Activated B cell treated with CpG ODN at 0.5 μM for 24 hours (primary cell): Measurements from ENCODE around the gene SRSF5. TPM values are rescaled to one million over a fixed set of nuclear protein-coding genes. Genes with fewer than 3 reads are reported as not detected.

Experiments
- ATAC-seq: fragments of 200-7000 bp; cut with Tn5 transposase; one replicate; pipeline ENCODE4 v1.10.0; 2021; ENCODE audit warnings: low read depth, mild to moderate bottlenecking, moderate library complexity
- CTCF ChIA-PET: fragments of 350-600 bp; sonication (Branson Sonifier 250); formaldehyde crosslinking; loops from one replicate; lab custom pipeline; 2021; ENCODE audit warnings: antibody characterized with exemption; lab: Charles Lee
- POLR2A ChIA-PET: fragments of 350-600 bp; sonication (Branson Sonifier 250); formaldehyde crosslinking; loops from one replicate; lab custom pipeline; 2021; ENCODE audit warnings: antibody characterized with exemption; lab: Charles Lee
- DNase-seq: peaks from one replicate; pipeline ENCODE4 v3.0.0; 2022
- H3K27ac Mint-ChIP-seq: one replicate; pipeline ENCODE4 v1.8.0; 2020; ENCODE audit warnings: mixed read lengths
- H3K27me3 Mint-ChIP-seq: one replicate; pipeline ENCODE4 v1.8.0; 2021; ENCODE audit warnings: mixed read lengths
- H3K36me3 Mint-ChIP-seq: one replicate; pipeline ENCODE4 v1.8.0; 2021; ENCODE audit warnings: low read depth, mixed read lengths
- H3K4me1 Mint-ChIP-seq: one replicate; pipeline ENCODE4 v1.8.0; 2021; ENCODE audit warnings: mixed read lengths
- H3K4me3 Mint-ChIP-seq: one replicate; pipeline ENCODE4 v1.8.0; 2020; ENCODE audit warnings: mild to moderate bottlenecking, mixed read lengths
- H3K9me3 Mint-ChIP-seq: one replicate; pipeline ENCODE4 v1.8.0; 2020; ENCODE audit warnings: mixed read lengths
- intact Hi-C: fragments of 100-400 bp; cut with micrococcal nuclease; formaldehyde crosslinking; loops from one replicate; pipeline ENCODE4 v1.15.1; 2024
- total RNA-seq: library from RNA; stranded (reverse); gene quantifications from 2 replicates; pipeline ENCODE4 v1.2.3, GENCODE V29; 2022
- TF ChIP-seq, protein P1 (sequence below): fragments of 200-600 bp; IDR thresholded peaks from one replicate; pipeline ENCODE4 v1.8.0; 2022; ENCODE audit warnings: antibody characterized with exemption, mild to moderate bottlenecking

The SRSF5 gene
- total RNA-seq, 1 donor from 2014 or later = 422 TPM

DNA sequence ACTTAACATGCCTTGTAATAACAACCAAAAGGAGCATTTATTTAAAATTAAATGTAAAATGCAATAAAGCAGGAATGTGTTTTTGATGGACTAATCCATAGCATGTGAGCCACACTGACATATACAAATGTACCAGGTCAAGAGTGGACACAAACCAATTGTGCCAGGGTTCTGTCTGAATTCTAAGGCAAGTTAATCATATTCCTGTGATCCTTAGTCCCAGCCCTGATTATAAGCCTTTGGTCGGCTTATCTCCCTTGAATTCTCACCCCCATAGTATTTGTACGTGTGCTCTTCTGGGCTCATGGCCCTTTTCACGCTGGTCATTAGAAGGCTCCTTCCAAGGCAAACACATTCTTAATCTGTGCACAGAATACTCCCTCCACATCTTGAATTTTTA, 10.6 kb upstream of the SRSF5 start:
- POLR2A ChIA-PET = no interaction called here
- DNase-seq (no peak), ATAC-seq (no peak)
- no peaks in the 10 kb centered on the region for H3K36me3 Mint-ChIP-seq
- CTCF ChIA-PET = no interaction called here
- TF ChIP-seq, protein P1, sequence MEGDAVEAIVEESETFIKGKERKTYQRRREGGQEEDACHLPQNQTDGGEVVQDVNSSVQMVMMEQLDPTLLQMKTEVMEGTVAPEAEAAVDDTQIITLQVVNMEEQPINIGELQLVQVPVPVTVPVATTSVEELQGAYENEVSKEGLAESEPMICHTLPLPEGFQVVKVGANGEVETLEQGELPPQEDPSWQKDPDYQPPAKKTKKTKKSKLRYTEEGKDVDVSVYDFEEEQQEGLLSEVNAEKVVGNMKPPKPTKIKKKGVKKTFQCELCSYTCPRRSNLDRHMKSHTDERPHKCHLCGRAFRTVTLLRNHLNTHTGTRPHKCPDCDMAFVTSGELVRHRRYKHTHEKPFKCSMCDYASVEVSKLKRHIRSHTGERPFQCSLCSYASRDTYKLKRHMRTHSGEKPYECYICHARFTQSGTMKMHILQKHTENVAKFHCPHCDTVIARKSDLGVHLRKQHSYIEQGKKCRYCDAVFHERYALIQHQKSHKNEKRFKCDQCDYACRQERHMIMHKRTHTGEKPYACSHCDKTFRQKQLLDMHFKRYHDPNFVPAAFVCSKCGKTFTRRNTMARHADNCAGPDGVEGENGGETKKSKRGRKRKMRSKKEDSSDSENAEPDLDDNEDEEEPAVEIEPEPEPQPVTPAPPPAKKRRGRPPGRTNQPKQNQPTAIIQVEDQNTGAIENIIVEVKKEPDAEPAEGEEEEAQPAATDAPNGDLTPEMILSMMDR = no peak
- no peaks in the 10 kb centered on the region for H3K9me3 Mint-ChIP-seq
- H3K27ac Mint-ChIP-seq = no peak overlapping the region
- intact Hi-C loops = no loop called here
- no peaks in the 10 kb centered on the region for H3K27me3 Mint-ChIP-seq
- no peak overlapping the region for H3K4me3 Mint-ChIP-seq
- peaks cover 8% of the 10 kb centered on the region for H3K4me1 Mint-ChIP-seq

DNA sequence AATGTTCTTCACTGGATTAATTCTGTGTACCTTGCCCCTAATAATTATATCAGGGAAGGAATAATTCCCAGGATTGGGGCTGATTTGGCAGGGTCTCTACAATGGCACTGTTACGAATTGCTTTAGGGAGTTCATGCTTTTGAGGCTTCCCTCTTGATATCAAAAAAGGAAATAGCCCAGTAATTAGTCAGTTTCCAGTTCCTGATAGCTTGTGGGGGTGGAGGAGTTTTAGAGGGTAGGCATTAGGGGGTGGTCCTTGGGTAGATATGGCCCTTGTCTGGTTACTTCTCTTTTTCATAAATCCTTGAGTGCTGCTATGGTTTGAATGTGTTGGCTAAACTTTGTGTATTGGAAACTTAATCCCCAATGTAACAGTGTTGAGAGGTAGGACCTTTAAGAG, 6.1 kb upstream of the SRSF5 start:
- Mint-ChIP-seq H3K27ac (no peak overlapping the region), H3K36me3 (no peaks in the 10 kb centered on the region), H3K4me1 (peaks cover 2% of the 10 kb centered on the region), H3K27me3 (no peaks in the 10 kb centered on the region), H3K4me3 (no peak overlapping the region), H3K9me3 (no peaks in the 10 kb centered on the region)
- TF ChIP-seq, protein P1 = no peak
- CTCF ChIA-PET = no interaction called here
- intact Hi-C loops = no loop called here
- DNase-seq (no peak), ATAC-seq (no peak)
- POLR2A ChIA-PET = no interaction called here

DNA sequence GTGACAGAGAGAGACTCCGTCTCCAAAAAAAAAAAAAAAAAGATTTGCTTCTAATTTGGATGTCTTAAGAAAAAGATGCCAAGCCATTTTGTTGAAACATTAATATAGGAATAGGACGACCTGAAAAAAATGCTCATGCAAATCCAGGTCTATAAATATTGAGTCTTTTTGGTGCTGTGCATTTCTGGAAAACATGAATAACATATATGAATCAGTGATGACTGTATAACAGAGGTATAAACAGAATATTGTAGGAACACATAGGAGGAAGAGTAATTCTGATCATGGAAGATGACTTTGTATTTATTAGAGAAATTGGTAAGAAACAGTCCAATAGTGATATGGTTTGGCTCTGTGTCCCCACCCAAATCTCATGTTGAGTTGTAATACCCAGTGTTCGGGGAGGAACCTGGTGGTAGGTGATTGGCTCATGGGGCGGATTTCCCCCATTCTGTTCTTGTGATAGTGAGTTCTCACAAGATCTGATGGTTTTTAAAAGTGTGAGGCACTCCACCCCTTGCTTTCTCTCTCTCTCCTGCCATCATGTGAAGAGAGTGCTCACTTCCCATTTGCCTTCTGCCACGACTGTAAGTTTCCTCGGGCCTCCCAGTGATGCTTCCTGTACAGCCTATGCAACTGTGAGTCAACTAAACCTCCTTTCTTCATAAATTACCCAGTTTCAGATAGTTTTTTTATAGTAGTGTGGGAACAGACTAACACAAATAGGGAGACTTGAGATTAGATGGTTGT, 3.0 kb upstream of the SRSF5 start:
- H3K27me3 Mint-ChIP-seq = no peaks in the 10 kb centered on the region
- H3K36me3 Mint-ChIP-seq = peaks cover 24% of the 10 kb centered on the region
- no peak overlapping the region for H3K4me3 Mint-ChIP-seq
- intact Hi-C loops = no loop called here
- TF ChIP-seq, protein P1 = no peak
- H3K9me3 Mint-ChIP-seq = no peaks in the 10 kb centered on the region
- ChIA-PET CTCF (no interaction called here), POLR2A (no interaction called here)
- H3K4me1 Mint-ChIP-seq = peaks cover 28% of the 10 kb centered on the region
- H3K27ac Mint-ChIP-seq = no peak overlapping the region
- DNase-seq (no peak), ATAC-seq (no peak)

DNA sequence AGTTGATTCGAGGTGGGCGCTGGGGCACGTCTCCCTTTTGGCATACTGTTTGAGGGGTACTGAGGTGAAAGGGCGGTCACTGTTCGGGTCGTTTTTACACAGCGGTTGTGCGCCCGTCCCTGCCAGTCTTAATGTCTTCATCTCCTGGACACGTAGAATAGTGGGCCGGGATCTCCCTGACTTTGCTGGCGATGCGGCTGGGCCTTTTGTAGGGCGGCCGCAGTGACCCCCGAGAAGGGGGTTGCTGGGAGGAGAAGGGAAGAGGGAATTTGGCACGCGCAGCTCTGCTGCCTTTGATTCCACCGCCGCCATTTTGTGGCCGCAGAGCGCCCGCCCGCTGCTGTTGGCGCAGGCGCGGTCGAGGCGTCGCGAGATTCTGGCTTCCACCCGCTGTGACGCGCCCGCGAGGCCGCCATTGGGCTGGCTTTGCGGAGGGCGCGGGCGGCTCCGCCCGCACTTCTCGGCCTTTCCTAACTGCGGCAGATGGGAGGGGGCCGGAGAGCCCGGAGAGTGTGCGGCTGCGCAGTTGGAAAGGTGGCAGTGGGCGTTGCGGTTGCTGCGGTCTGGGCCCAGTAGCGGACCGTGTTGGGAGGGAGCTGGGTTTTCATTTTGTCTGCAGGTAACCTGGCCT, 542 bp downstream of the SRSF5 start:
- Mint-ChIP-seq H3K27ac (peak overlapping the region; percentile 100), H3K36me3 (peaks cover 54% of the 10 kb centered on the region), H3K9me3 (no peaks in the 10 kb centered on the region)

DNA sequence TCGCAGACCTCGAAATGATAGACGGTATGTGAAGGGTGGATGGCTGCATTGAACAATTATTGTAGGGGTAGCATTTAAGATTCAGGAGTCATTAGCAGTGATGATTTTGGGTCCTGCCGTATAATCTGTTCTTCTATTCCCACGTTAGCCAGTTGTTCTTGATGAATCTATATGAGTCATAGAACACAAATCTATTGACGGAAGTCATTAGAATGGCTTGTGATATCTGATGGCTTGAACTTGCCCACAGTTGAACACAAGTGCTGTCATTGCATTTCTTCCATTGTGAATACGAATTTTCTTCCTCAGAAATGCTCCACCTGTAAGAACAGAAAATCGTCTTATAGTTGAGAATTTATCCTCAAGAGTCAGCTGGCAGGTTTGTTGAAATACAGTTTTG, 1.9 kb downstream of the SRSF5 start:
- ChIA-PET CTCF (no interaction called here), POLR2A (no interaction called here)
- no peak for ATAC-seq
- TF ChIP-seq, protein P1 = no peak
- DNase-seq = no peak
- Mint-ChIP-seq H3K36me3 (peaks cover 68% of the 10 kb centered on the region), H3K4me3 (peak overlapping the region; percentile 98), H3K9me3 (no peaks in the 10 kb centered on the region), H3K27me3 (no peaks in the 10 kb centered on the region), H3K4me1 (peaks cover 60% of the 10 kb centered on the region), H3K27ac (peak overlapping the region; percentile 100)
- intact Hi-C loops = no loop called here

More for the DNA sequence above, 542 bp downstream of the SRSF5 start:
- TF ChIP-seq, protein P1 = no peak
- H3K27me3 Mint-ChIP-seq = no peaks in the 10 kb centered on the region
- H3K4me3 Mint-ChIP-seq = peak overlapping the region; percentile 98
- CTCF ChIA-PET = no interaction called here
- intact Hi-C loops = loop anchor here (1.0 to 2.0 kb wide), 5 partner anchors 156 to 1042 kb away; partner anchors contain the start of genes COX16, DCAF5, ERH and MAP3K9
- DNase-seq = peak; percentile 82
- POLR2A ChIA-PET = interaction anchor here (0.5 to 3.1 kb wide), 23 partner anchors 9 to 1951 kb away, joined by 3 to 38 read pairs (median 4); partner anchors contain the start of genes DCAF5, ERH, EXD2 and MAP3K9
- peaks cover 55% of the 10 kb centered on the region for H3K4me1 Mint-ChIP-seq
- peak; percentile 71 for ATAC-seq
